ENCODE measurements around the gene DCC. TPM values are rescaled to one million over a fixed set of nuclear protein-coding genes. Genes with fewer than 3 reads are reported as not detected.

DCC gene
- total RNA-seq, 1 experiment from 2014 or later, result not detected

DNA sequence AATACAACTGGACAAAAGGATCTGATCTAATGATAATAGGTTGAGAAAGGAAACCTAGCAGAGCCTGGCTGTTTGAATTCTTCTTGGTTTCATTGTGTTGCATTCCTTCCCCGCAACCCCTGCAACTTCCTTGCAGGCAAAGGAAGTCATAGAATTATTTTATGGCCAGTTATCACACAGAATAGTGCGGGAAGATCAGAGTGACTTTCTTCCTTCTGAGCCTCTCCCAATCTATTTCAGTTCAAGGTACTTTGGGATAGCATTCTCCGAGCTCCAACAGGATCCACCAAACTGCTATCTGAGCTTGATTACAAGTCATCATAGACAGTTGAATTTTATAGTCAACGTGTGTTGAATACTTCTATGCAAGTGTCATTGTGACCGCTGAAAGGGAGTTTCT, 441.1 kb downstream of the DCC start:
- H3K4me3 Mint-ChIP-seq (ENCODE audit: unreplicated experiment), result no peak overlapping the region
- intact Hi-C loops (cut with micrococcal nuclease), result no loop called here
- H3K36me3 Mint-ChIP-seq (ENCODE audit: insufficient read depth, unreplicated experiment), result no peaks in the 10 kb centered on the region
- no peaks in the 10 kb centered on the region for H3K27me3 Mint-ChIP-seq (ENCODE audit: insufficient read depth, unreplicated experiment)
- TF ChIP-seq, protein P1, sequence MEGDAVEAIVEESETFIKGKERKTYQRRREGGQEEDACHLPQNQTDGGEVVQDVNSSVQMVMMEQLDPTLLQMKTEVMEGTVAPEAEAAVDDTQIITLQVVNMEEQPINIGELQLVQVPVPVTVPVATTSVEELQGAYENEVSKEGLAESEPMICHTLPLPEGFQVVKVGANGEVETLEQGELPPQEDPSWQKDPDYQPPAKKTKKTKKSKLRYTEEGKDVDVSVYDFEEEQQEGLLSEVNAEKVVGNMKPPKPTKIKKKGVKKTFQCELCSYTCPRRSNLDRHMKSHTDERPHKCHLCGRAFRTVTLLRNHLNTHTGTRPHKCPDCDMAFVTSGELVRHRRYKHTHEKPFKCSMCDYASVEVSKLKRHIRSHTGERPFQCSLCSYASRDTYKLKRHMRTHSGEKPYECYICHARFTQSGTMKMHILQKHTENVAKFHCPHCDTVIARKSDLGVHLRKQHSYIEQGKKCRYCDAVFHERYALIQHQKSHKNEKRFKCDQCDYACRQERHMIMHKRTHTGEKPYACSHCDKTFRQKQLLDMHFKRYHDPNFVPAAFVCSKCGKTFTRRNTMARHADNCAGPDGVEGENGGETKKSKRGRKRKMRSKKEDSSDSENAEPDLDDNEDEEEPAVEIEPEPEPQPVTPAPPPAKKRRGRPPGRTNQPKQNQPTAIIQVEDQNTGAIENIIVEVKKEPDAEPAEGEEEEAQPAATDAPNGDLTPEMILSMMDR (IDR thresholded peaks at IDR 0.05; ENCODE audit: unreplicated experiment), result no peak
- no TSS peak for BruUV-seq (replicated peaks)
- H3K9me3 Mint-ChIP-seq (ENCODE audit: unreplicated experiment), result peaks cover 35% of the 10 kb centered on the region
- ChIA-PET POLR2A (no interaction called here), CTCF (no interaction called here)
- DNase-seq (ENCODE audit: unreplicated experiment), result no peak
- no peaks in the 10 kb centered on the region for H3K4me1 Mint-ChIP-seq (ENCODE audit: insufficient read depth, unreplicated experiment)
- H3K27ac Mint-ChIP-seq (ENCODE audit: low read depth, unreplicated experiment), result no peak overlapping the region

DNA sequence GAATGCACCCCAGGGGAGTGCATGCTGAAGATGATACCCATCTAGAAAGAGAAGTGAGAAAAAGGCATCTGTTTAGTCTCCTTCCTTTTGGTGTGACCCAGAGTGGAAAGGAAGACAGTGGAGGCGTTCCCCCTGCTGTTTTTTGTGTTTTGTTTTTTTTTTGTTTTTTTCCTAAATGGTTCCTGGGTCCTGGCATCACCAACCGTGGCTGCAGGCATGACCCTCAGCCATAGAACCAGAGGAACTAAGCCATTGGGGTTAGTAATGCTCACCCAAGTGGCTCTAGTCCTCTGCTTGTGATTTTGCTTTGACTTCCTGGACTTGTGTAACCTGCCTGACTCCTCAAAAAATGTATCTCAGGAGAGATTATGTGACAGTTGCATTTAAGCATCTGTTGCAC, 451.3 kb downstream of the DCC start:
- intact Hi-C loops (cut with micrococcal nuclease), result no loop called here
- H3K27ac Mint-ChIP-seq (ENCODE audit: low read depth, unreplicated experiment), result no peak overlapping the region
- no peak overlapping the region for H3K4me3 Mint-ChIP-seq (ENCODE audit: unreplicated experiment)
- POLR2A ChIA-PET, result no interaction called here
- TF ChIP-seq, protein P1 (IDR thresholded peaks at IDR 0.05; ENCODE audit: unreplicated experiment), result no peak
- CTCF ChIA-PET, result no interaction called here
- BruUV-seq (replicated peaks), result no TSS peak
- H3K36me3 Mint-ChIP-seq (ENCODE audit: insufficient read depth, unreplicated experiment), result no peaks in the 10 kb centered on the region
- DNase-seq (ENCODE audit: unreplicated experiment), result no peak
- peaks cover 39% of the 10 kb centered on the region for H3K9me3 Mint-ChIP-seq (ENCODE audit: unreplicated experiment)
- H3K27me3 Mint-ChIP-seq (ENCODE audit: insufficient read depth, unreplicated experiment), result no peaks in the 10 kb centered on the region
- no peaks in the 10 kb centered on the region for H3K4me1 Mint-ChIP-seq (ENCODE audit: insufficient read depth, unreplicated experiment)

DNA sequence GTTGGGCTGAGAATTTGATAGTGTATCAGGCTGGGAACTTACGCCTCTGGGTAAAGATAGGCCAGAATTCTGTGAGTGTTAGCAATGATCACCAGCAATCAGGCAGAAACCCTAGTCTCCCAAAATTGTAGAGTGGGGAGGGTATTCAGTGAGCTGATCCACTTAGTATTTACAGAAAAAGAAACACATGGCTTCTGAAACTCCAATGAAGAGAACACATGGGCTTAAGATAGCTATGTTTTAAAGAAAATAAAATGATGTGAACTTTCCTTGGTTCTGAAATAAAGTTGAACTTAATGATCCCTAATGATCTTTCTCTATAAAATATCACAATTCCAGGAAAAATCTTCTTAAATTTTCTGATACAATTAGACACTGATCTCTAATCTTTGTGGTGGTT, 472.8 kb downstream of the DCC start:
- no TSS peak for BruUV-seq (replicated peaks)
- CTCF ChIA-PET, result no interaction called here

DNA sequence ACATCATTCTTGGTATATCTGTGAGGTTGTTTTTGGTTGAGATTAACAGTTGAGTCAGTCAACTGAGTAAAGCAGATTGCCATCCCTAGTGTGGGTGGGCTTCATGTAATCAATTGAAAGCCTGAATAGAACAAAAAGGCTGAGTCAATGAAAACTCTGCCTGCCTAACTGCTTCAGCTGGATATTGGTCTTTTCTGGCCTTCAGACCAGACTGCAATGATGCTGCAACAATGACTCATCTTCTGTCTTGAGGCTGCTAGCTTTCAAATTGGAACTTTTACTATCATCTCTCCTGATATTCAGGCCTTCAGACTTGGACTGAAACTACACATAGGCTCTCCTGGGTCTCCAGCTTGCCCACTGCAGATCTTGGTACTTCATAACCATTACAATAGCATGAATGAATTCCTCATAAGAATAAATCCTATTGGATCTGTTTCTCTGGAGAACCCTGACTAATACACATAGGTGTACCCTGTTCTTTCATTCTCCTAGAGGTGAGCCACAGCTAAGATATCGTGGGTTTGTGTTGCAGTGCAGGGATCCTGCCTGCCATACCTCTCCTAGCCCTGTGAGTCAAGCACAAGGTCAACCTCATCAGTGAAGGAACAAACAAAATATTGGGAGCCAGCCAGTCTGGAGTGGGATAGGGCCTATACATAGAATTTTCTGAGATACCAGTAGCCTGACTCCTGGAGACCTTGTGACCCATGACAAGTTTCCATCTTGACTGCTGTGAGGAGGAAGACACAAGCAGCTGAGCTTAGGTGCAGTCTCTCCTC, 473.8 kb downstream of the DCC start:
- H3K9me3 Mint-ChIP-seq (ENCODE audit: unreplicated experiment), result peaks cover 46% of the 10 kb centered on the region
- H3K4me1 Mint-ChIP-seq (ENCODE audit: insufficient read depth, unreplicated experiment), result no peaks in the 10 kb centered on the region
- no peaks in the 10 kb centered on the region for H3K36me3 Mint-ChIP-seq (ENCODE audit: insufficient read depth, unreplicated experiment)
- no TSS peak for BruUV-seq (replicated peaks)
- TF ChIP-seq, protein P1 (IDR thresholded peaks at IDR 0.05; ENCODE audit: unreplicated experiment), result no peak
- DNase-seq (ENCODE audit: unreplicated experiment), result no peak
- intact Hi-C loops (cut with micrococcal nuclease), result no loop called here
- ChIA-PET POLR2A (no interaction called here), CTCF (no interaction called here)
- H3K4me3 Mint-ChIP-seq (ENCODE audit: unreplicated experiment), result no peak overlapping the region
- no peak overlapping the region for H3K27ac Mint-ChIP-seq (ENCODE audit: low read depth, unreplicated experiment)
- H3K27me3 Mint-ChIP-seq (ENCODE audit: insufficient read depth, unreplicated experiment), result no peaks in the 10 kb centered on the region

More for the DNA sequence above, 472.8 kb downstream of the DCC start:
- Mint-ChIP-seq H3K27ac (ENCODE audit: low read depth, unreplicated experiment) (no peak overlapping the region), H3K4me1 (ENCODE audit: insufficient read depth, unreplicated experiment) (no peaks in the 10 kb centered on the region), H3K36me3 (ENCODE audit: insufficient read depth, unreplicated experiment) (no peaks in the 10 kb centered on the region), H3K9me3 (ENCODE audit: unreplicated experiment) (peaks cover 49% of the 10 kb centered on the region), H3K27me3 (ENCODE audit: insufficient read depth, unreplicated experiment) (no peaks in the 10 kb centered on the region), H3K4me3 (ENCODE audit: unreplicated experiment) (no peak overlapping the region)
- DNase-seq (ENCODE audit: unreplicated experiment), result no peak
- POLR2A ChIA-PET, result no interaction called here
- TF ChIP-seq, protein P1 (IDR thresholded peaks at IDR 0.05; ENCODE audit: unreplicated experiment), result no peak
- intact Hi-C loops (cut with micrococcal nuclease), result no loop called here

All from MCF 10A (cell line).